HCT116 (cell line): ENCODE measurements around the gene CTTNBP2. TPM values are rescaled to one million over a fixed set of nuclear protein-coding genes. Genes with fewer than 3 reads are reported as not detected.

Experiments
- ATAC-seq: fragments of 200-7000 bp; cut with Tn5 transposase; 2 replicates; pipeline ENCODE4 v1.9.1; 2020; ENCODE audit warnings: mild to moderate bottlenecking, moderate library complexity
- BruUV-seq: library from RNA; stranded (reverse); fragments of 400-500 nt; replicated peaks from 2 replicates; lab custom pipeline; 2021; lab: Mats Ljungman, UMichigan
- CTCF ChIA-PET: fragments of 300-600 bp; sonication (Branson Sonifier 250); formaldehyde crosslinking; loops from one replicate; lab custom pipeline; 2021; ENCODE audit warnings: antibody characterized with exemption; lab: Charles Lee
- POLR2A ChIA-PET: fragments of 300-600, 350-600 bp; sonication (Branson Sonifier 250); formaldehyde crosslinking; loops from one replicate; lab custom pipeline; 2021; ENCODE audit warnings: antibody characterized with exemption; lab: Charles Lee
- RAD21 ChIA-PET, 2 experiments: fragments of 300-600 bp; sonication (Branson Sonifier 250); formaldehyde crosslinking; loops; one replicate each; lab custom pipeline; 2023; ENCODE audit warnings: low total read pairs in 2 of 2; ENCODE audit not compliant: uncharacterized antibody in 2 of 2, unreplicated experiment in 2 of 2, low non-redundant PET in 1 of 2; lab: Charles Lee
- DNase-seq: peaks from one replicate; pipeline ENCODE4 v3.0.0-alpha.2; 2010; ENCODE audit warnings: low read depth, low spot score
- H2AFZ ChIP-seq: fragments of 200-600 bp; shearing (Covaris generic), sonication (generic); 2 replicates; pipeline ENCODE4 v1.6.1; 2017; ENCODE audit warnings: low read depth, mixed run types, mixed read lengths, antibody characterized with exemption, low read length; ENCODE audit not compliant: poor library complexity, severe bottlenecking
- H3K27ac ChIP-seq: 2 replicates; pipeline ENCODE4 v1.5.1; 2012; ENCODE audit warnings: low read depth, low read length
- H3K27me3 ChIP-seq: fragments of 200-600 bp; sonication (generic); 2 replicates; pipeline ENCODE4 v1.6.1; 2016; ENCODE audit warnings: mixed run types, low read length, mixed read lengths; ENCODE audit not compliant: insufficient read depth
- H3K36me3 ChIP-seq, 2 experiments: fragments of 200-500 bp in 1 of 2; fragments of 200-600 bp in 1 of 2; sonication (Bioruptor generic) in 1 of 2; sonication (generic) in 1 of 2; 2 replicates each; pipeline versions ENCODE4 v1.5.1 to v1.6.1; 2014 to 2016; ENCODE audit warnings: low read length in 2 of 2, inconsistent platforms in 1 of 2, mixed read lengths in 1 of 2, mixed run types in 1 of 2; ENCODE audit not compliant: insufficient read depth in 2 of 2, control insufficient read depth in 1 of 2
- H3K4me1 ChIP-seq, 2 experiments: fragments of 200-600 bp in 1 of 2; sonication (generic) in 1 of 2; 2 replicates each; pipeline versions ENCODE4 v1.5.1 to v1.6.1; 2012 to 2017; ENCODE audit warnings: low read length in 2 of 2, inconsistent platforms in 1 of 2, mild to moderate bottlenecking in 1 of 2, mixed read lengths in 1 of 2, mixed run types in 1 of 2, moderate library complexity in 1 of 2; ENCODE audit not compliant: insufficient read depth in 2 of 2, control insufficient read depth in 1 of 2
- H3K4me2 ChIP-seq: fragments of 200-600 bp; sonication (generic); 2 replicates; pipeline ENCODE4 v1.6.1; 2017; ENCODE audit warnings: mixed run types, low read length, mixed read lengths
- H3K4me3 ChIP-seq, 2 experiments: fragments of 200-600 bp in 1 of 2; sonication (generic) in 1 of 2; replicated peaks in 1 of 2; 2 replicates each; pipeline ENCODE4 v1.5.1; 2011 to 2016; ENCODE audit warnings: low read length in 2 of 2, control low read depth in 1 of 2, low read depth in 1 of 2, mild to moderate bottlenecking in 1 of 2, mixed read lengths in 1 of 2, mixed run types in 1 of 2
- H3K79me2 ChIP-seq: fragments of 200-600 bp; sonication (generic); 2 replicates; pipeline ENCODE4 v1.6.1; 2017; ENCODE audit warnings: mild to moderate bottlenecking, mixed run types, low read length, moderate library complexity, mixed read lengths; ENCODE audit not compliant: insufficient read depth
- H3K9ac ChIP-seq: fragments of 200-600 bp; sonication (generic); 2 replicates; pipeline ENCODE4 v1.6.1; 2016; ENCODE audit warnings: low read length, mixed read lengths
- H3K9me2 ChIP-seq: fragments of 200-600 bp; sonication (generic), shearing (Covaris generic); 2 replicates; pipeline ENCODE4 v1.6.1; 2017; ENCODE audit warnings: mixed run types, mild to moderate bottlenecking, moderate library complexity; ENCODE audit not compliant: insufficient read depth
- H3K9me3 ChIP-seq, 2 experiments: fragments of 200-500 bp in 1 of 2; fragments of 200-600 bp in 1 of 2; sonication (Bioruptor generic) in 1 of 2; sonication (generic) in 1 of 2; 2 replicates each; pipeline ENCODE4 v1.6.1; 2014 to 2017; ENCODE audit warnings: low read length in 2 of 2, mixed read lengths in 2 of 2, inconsistent platforms in 1 of 2, low read depth in 1 of 2, mild to moderate bottlenecking in 1 of 2, mixed run types in 1 of 2, moderate library complexity in 1 of 2; ENCODE audit not compliant: control insufficient read depth in 1 of 2, insufficient read depth in 1 of 2
- H4K20me1 ChIP-seq: fragments of 200-600 bp; sonication (generic), shearing (Covaris generic); 2 replicates; pipeline ENCODE4 v1.6.1; 2017; ENCODE audit warnings: mixed run types, mild to moderate bottlenecking, moderate library complexity; ENCODE audit not compliant: insufficient read depth
- CBX3 ChIP-seq: IDR thresholded peaks from 2 replicates; pipeline ENCODE4 v1.6.1; 2012; ENCODE audit warnings: low read depth
- CEBPB ChIP-seq: IDR thresholded peaks from 2 replicates; pipeline ENCODE4 v1.6.1; 2012; ENCODE audit warnings: low read depth
- CTCF ChIP-seq, 3 experiments: fragments of 200-600 bp in 1 of 3; sonication (generic) in 1 of 3; IDR thresholded peaks in 2 of 3; conservative IDR thresholded peaks in 1 of 3; 2 replicates each; pipeline ENCODE4 v1.5.1; 2012 to 2017; ENCODE audit warnings: low read depth in 2 of 3, low read length in 2 of 3, antibody characterized with exemption in 1 of 3, borderline replicate concordance in 1 of 3, control low read depth in 1 of 3, mild to moderate bottlenecking in 1 of 3, mixed read lengths in 1 of 3, mixed run types in 1 of 3, moderate library complexity in 1 of 3; ENCODE audit not compliant: insufficient read depth in 1 of 3
- EGR1 ChIP-seq: IDR thresholded peaks from 2 replicates; pipeline ENCODE4 v1.6.1; 2012; ENCODE audit warnings: low read depth
- EZH2 ChIP-seq: fragments of 200-600 bp; sonication (generic); IDR thresholded peaks from 2 replicates; pipeline ENCODE4 v1.6.1; 2017; ENCODE audit warnings: antibody characterized with exemption, mixed run types
- EZH2phosphoT487 ChIP-seq: fragments of 200-600 bp; IDR thresholded peaks from 2 replicates; pipeline ENCODE4 v1.6.1; 2018; ENCODE audit warnings: antibody characterized with exemption, borderline replicate concordance
- SIN3A ChIP-seq: IDR thresholded peaks from 2 replicates; pipeline ENCODE4 v1.6.1; 2012; ENCODE audit warnings: low read depth
- SP1 ChIP-seq: IDR thresholded peaks from 2 replicates; pipeline ENCODE4 v1.6.1; 2012; ENCODE audit warnings: low read depth
- TCF7L2 ChIP-seq: IDR thresholded peaks from 2 replicates; pipeline ENCODE4 v1.7.0; 2011; ENCODE audit warnings: borderline replicate concordance, inconsistent platforms; ENCODE audit not compliant: insufficient read depth, insufficient read length; ENCODE audit errors: extremely low read depth
- YY1 ChIP-seq: IDR thresholded peaks from 2 replicates; pipeline ENCODE4 v1.6.1; 2011; ENCODE audit warnings: low read length, low read depth, moderate library complexity, mild to moderate bottlenecking; ENCODE audit not compliant: insufficient replicate concordance; ENCODE audit errors: extremely low read depth
- intact Hi-C: fragments of 100-400 bp; cut with micrococcal nuclease; formaldehyde crosslinking; loops from 2 replicates; pipeline ENCODE4 v1.10.0; 2022
- total RNA-seq: library from RNA; stranded (reverse); gene quantifications from one replicate; pipeline ENCODE4 v1.2.1, GENCODE V29; 2021; ENCODE audit not compliant: unreplicated experiment

CTTNBP2 gene
- total RNA-seq, 1 experiment from 2014 or later, result 5.4 TPM

- no peak overlapping the region for H3K9ac ChIP-seq
- H4K20me1 ChIP-seq, result no peaks in the 10 kb centered on the region
- no peak for ATAC-seq
- ChIA-PET POLR2A (no interaction called here), CTCF (no interaction called here)
- H3K4me1 ChIP-seq, result no peaks in the 10 kb centered on the region
- intact Hi-C loops, result no loop called here
- no peak overlapping the region for H3K4me2 ChIP-seq
- no peaks in the 10 kb centered on the region for H3K9me2 ChIP-seq
- no peaks in the 10 kb centered on the region for H3K79me2 ChIP-seq
- H3K9me3 ChIP-seq, result no peaks in the 10 kb centered on the region
- DNase-seq, result no peak
- H3K4me3 ChIP-seq, result no peak overlapping the region
- no peak for TF ChIP-seq EZH2phosphoT487
- no peak for TF ChIP-seq SP1
- TF ChIP-seq TCF7L2, result no peak
- TF ChIP-seq SIN3A, result no peak
- no peak for TF ChIP-seq EGR1
- no peak for TF ChIP-seq YY1
- no peak for TF ChIP-seq CTCF (IDR thresholded peaks at IDR 0.05 in 2 of 3, conservative IDR thresholded peaks at IDR 0.05 in 1 of 3; ENCODE audit: borderline replicate concordance in 1 of 3, insufficient read depth in 1 of 3, low read depth in 2 of 3, low read length in 2 of 3)
- no peak for TF ChIP-seq CEBPB
- no peak for TF ChIP-seq EZH2
- TF ChIP-seq CBX3, result no peak
- TF ChIP-seq, all 23 proteins: peak for 0
- H3K27ac ChIP-seq, result no peak overlapping the region
- RAD21 ChIA-PET, result no interaction called here
- BruUV-seq, result no TSS peak
- H3K36me3 ChIP-seq, result no peaks in the 10 kb centered on the region
- H2AFZ ChIP-seq, result no peak overlapping the region
- H3K27me3 ChIP-seq, result no peaks in the 10 kb centered on the region
Measured at GRCh38 chr7:117689406-117689805, 183.8 kb downstream of the CTTNBP2 start.
